ENCODE results near the gene SULT1C2.

The SULT1C2 gene

DNA sequence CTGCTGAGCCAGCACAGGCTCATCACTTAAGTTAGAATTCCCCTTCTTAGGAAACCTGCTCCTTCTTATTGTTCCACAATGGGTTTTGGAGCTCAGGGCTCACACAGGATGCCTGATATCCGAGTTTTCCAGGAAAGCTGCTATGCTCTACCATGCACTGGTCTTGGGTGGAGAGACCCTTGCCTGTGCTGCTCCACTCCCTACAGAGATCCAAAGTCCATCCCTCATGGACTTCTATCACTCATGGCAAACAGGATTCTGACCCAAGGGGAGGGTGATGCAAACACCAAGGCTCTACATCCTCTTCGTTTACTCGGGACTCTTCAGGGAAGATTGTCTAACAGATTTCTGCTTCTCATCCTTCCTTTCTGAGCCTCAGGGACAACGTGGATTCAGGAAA lies 5.2 kb downstream of the SULT1C2 start:
- no peak for DNase-seq

DNA sequence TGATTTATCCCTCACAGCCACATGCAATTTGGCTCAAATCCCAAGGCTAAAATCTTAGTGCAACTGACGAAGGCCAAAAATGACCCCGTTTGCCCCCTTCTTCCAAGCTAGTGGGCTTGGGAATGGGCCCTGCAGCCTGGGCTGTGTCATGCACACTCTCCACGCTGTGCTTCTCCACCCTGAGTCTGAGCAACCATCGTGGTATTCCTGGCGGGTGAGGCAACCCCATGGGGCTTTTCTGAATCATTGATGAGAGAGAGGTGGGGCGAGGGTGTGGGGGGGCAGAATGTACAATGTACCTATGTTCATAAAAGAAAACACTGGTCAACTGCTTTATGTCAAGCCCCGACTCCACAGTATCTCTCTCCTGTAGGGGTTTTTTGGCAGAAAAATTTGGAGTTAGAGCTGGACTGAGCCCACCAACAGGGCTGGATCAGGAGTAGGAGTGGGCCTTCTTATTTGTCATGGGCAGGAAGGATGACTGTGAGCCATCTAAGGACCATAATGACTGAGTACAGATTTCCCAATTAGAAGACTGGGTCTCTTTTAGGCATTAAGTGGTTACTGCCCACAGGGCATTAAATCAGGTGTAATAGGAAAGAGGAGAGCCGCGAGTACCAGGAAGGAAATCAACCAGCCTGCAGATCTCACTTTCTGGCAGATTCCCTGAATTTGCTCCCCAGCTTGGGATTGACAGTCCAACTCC lies 8.9 kb downstream of the SULT1C2 start:
- no peak for DNase-seq

DNA sequence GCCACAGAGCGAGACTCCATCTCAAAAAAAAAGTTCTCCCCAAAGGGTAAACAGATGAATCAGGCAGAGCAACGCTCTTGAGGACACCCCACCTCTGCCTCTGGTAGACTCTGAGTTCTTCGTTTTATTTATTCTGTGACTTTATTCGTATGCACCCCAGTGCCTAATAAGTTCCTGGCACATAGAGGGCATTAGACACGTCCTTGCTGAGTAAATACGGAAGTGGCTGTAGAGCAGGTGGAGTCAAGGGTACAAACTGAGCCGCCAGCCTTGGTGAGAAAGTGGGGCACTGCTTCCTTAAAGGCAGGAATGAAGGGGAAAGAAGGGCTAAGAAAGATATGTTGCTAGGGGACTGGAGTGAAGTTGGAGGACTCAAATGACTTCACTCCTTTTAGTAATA lies 12.9 kb downstream of the SULT1C2 start:
- DNase-seq, result no peak

DNA sequence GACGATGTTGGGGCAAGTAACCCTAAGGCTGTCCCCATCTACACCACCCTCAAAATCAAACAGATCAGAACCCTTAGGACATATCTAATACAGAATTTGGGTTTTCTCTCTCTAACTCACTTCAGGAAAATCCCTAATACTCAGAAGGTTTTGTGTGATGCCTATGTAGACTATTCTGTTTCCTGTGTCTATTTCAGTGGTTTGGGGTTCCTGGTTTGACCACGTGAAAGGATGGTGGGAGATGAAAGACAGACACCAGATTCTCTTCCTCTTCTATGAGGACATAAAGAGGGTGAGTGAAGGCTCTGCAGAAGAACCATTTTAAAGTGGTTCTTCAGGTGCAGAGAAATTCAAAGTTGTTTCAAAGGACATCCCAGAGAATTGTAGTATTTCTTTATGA lies 16.3 kb downstream of the SULT1C2 start:
- no peak for DNase-seq

DNA sequence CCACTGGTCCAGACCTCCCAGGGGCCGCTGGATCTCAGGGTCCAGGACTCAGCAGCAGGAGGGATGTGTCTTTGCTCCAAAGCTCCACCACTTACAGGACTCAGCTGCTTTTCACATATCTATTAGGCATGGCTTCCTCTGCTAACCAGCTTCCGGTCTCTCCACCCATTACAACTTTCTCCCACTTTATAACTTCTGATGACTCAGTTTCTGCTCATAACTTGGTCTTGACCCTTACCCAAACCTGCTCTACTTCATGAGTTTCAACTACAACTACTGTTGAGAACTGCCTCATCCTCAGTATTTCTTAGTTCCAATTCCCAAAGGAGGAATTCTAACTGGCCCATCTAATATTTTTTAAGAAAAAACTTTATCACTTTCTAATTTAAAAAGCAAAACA lies 17.2 kb downstream of the SULT1C2 start:
- DNase-seq, result no peak

DNA sequence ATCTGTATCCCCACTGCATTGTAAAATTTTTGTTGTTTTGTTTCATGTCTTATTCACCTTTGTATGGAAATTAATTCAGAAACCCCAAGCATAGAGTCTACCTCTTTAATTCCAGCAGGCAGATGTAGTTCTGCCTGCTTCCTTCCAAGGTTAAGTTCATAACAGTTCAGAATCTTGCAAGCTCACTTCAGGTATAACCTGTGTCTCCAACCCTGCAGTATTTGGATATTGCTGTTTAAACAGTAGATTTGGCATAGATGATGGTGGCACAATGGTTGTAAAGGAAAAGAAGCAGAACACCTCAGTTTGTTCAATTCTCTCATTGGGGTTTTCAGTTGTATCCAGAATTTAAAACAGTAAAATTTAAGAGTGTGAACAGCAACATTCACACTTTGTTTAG lies 21.2 kb downstream of the SULT1C2 start:
- DNase-seq, result no peak

DNA sequence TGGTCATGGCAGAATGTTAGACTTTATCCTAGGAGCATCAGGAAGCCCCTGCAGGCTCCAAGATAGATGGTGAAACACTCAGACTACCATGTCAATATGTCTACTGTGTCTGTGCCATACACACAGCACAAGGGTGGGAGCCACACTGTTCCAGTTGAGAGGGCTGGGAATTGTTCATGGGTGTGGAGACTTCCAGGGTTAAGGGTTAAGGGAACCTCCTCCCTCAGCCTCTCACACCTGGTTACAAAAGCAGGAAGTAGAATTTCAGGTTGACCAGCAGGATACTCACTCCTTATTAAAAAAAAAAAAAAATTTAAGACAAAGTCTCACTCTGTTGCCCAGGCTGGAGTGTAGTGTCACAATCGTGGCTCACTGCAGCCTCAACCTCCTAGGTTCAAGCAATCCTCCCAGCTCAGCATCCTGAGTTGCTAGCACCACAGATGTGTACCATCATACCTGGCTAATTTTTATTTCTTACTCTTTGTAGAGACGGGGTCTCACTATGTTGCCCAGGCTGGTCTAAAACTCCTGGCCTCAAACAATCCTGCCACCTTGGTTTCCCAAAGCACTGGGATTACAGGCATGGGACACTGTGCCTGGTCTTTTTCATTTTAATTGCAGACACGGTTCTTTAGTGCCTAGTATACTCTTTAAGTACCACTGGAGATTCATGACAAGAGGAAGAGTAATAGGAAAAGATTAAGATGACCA lies 26.0 kb downstream of the SULT1C2 start:
- DNase-seq, result no peak

DNA sequence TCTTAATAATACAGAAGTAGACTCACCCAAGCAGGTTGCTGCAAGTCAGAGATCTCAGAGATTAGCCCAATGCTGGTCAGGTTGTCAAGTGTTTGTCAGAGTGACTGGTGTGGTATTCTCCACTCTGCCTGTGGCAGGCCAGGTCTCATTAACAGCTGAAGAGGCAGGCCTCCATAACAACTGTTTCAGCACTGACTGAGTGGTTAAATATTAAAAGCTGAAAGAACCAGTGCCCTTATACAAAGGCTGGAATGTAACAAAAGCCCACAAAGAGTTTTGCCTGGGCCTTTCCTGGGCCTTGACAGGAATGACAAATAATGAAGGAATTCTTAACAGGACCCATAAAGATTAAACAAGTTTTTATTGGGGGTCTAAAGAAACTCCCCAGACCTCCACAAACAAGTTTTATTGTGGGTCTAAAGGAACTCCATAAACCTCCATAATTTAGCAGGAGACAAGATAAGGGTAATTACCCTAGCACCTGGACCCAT lies 26.8 kb downstream of the SULT1C2 start:
- DNase-seq, result no peak

DNA sequence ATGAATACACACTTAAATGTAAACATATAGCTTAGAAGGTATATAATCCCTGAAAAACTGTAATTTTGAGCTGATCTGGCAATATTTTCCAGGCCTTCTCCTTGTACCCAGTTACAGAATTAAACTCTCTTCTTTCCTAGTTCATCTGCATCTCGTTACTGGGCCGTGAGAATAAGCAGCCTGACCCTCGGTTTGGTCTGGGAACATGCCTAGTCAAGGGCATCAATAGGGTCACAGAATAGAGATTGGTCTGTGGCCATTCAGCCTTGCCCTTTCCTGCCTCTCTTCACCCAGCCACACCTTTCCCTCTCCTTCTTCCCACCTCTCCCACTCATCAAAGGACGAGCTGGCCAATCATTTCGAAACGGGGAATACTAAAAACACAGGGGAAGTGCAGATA lies 27.3 kb downstream of the SULT1C2 start:
- DNase-seq, result no peak

DNA sequence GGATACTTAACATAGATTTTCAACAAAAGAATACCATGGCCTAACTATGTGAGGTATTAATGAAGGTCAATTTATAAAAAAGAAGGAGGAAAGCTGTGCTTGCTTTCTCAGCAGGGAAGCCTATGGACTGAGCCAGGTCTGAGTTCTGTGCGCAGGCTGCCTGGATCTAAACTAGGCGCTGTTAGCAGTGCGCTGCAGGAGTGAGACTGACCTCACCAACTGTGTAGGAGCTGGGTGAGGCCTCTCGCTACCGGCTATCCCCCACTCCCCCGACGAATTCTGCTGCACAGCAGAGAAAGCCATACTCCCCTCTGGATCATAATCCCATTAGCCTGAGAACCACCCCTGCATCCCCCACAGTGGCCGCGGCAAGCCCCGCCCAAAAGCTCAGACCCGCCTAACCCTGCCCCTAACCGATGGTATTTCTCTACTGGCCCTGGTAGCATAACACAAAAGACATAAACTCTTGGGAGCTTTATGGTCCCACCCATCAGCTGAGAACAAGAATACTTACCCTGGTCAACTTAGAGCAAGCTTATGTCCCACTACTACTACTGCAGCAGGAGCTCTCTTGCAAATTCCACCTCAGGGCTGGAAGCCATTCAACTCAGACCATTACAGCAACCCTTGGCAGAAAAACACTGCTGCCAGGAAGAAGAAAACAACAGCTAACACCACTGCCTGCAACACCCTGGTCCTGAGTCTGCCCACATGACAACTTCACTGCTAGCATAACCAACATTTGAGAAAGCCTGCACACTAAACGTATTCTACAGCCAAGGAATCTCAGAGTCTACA lies 28.0 kb downstream of the SULT1C2 start:
- DNase-seq, result peak in 2 of 58 donors; percentile 8 to 13

DNA sequence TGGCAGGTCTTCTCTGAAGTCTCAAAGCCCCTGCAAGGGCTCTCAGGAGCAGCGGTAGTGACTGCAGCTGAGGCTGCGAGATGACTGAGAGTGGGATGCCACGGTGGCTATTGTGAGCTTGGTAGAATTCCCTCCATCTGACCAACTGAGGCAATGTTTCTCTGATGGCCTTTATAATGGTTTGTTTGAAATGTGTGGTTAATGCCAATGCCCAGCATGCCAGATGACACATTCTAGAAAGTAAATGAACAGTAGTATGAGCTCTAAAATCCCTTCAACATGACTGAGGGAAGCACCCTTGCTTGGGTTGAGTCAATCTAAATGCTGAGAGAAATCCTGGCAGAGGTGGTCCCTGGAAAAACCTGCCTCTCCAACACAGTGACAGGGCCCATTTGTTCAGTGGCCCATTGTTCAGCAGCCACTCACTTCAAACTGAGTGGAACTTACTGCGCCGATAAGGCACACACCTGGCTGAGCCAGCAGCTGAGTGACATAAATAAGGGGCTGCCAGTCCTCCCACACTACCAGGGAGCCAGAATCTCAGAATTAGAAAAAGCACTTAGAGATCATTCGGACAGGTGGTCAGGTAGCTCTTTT lies 31.7 kb downstream of the SULT1C2 start:
- DNase-seq, result no peak

DNA sequence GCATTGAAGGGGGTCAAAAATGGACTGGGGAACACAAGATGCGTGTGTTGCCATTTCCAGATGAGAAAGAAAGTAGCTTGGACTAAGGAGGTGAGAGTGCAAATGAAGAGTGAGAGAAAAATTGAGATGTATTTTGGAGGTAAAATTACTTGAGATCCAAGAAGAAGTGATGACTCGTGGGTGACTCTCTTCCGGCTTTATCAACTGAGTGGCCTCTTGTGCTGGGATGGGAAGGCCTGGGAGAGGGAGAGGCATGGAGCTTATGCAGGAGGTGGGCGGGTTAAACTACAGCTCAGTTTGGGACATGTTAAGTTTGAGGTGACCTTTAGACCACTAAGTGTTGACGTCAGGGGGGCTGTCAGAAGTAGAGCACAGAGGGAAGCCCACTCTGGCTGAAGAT lies 34.9 kb downstream of the SULT1C2 start:
- DNase-seq, result no peak

DNA sequence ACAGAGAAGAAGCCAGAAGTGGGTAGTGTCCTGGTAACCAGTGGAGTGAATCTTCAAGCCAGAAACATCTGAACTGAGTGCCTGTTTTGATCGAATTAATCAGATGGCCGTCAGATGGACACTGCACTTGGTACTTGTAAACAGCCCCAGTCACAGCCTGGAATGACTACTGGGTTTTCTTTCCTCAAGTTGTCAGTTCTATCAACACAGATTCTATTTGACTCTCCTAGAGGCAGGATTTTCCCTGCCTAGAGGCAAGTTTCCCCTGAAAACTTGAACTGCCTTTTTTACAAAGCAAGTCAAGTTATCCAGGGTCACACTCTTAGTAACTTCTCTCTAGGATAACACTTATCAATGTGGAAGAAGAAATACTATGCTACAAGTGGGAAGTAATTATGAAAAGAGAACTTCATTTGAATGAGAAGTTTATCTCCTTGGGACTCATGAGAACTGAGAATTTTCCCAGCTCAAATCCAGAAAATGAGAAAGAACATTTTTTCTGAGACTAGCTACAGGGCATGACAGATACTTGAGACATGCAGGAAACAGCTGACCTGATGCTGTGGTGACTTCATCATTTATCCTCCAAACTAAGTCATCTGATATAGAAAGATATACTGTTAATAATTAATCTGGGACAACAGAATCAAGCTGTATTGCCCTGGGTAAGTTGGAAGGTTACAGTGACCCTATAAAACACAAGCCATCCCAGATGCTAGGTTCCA lies 36.0 kb downstream of the SULT1C2 start:
- no peak for DNase-seq

DNA sequence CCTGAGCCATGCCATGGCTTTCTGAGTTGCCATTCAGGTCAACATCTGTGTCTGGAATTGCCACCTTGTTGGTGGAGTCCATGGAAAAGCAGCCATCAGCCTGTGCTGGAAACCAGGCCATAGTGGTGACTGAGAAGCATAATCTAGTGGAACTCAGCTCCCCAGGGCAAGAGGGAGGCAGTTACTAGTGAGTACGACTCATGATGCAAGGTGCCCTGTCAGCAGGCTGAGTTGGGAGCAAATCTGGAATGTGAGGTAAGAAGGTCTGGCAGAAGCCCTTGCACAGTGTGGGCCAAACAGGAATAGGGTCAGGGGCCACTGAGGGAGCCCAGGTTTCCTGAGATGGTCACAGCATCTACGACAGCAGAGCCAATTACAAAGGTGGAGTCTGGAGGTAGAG lies 37.1 kb downstream of the SULT1C2 start:
- DNase-seq, result no peak

DNA sequence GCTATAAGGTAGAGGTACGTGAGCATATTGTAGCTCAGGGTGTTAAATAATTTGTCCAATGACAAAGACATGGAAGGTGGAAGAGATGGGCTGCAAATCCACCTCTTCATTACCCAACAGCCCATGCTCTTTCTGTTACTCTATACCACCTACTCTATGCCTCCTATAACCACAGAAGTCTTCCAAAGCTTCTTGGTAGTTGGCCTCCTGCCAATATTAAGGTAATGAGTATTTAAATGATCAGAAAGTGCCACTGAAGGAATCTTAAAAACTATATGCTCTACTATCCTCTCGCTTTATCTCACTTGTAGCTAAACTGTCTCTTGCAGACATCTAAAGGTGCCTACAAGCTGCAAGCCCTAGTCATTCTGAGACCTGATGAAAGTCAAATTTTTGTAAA lies 41.1 kb downstream of the SULT1C2 start:
- no peak for DNase-seq

DNA sequence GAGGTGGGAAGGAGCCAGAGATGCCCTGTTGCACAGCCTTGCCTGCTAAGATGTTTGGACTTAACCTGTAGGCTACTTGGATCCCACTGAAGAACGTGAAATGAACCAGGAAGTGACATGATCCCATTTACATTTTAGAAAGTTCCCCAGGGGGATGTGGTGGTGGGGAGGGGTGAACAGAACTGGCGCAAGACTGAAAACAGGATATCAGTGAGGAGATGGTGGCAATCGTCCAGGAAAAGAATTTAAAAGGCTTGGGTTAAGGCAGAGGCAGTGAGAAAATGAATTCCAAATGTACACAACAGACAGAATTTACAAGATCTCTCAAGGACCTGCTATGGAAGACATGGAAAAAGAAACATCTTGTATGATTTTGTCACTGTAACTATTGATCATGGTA lies 42.3 kb downstream of the SULT1C2 start:
- DNase-seq, result no peak

DNA sequence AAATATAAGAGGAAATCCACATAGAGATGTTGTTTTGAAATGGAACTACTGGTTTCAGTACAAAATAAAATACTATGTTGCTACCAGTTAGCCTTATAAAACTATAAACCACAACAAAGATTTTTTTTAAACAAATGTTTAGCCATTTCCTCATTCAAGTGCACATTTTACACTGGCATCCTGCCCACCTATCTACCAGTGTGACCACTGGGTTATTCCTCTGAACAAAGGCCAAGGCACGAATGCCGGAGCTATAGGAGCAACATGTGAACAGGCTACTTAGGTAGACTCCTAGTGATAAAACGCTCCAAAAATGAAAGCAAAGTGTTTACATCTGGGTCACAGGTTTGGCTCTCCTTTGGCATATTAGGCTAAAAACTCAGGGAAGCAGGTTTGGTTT lies 57.3 kb downstream of the SULT1C2 start:
- no peak for DNase-seq

DNA sequence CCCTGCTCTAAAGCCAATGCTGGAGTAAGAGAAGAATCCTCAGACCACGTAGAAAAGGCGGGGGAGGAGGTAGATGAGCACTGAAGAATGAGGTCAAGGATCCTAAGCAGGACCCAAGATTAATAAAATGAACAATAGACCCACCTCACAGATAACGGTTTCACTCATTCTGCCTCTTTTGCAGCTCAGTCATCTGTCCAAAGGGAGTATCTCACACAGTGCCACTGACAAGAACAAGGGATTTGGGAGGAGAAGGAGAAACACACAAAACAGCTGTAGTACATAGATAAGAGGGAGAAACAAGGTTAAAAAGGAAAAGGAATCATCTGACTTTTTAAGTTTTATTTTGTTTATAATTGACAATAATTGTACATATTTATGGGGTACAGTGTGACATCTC lies 58.1 kb downstream of the SULT1C2 start:
- no peak for DNase-seq

DNA sequence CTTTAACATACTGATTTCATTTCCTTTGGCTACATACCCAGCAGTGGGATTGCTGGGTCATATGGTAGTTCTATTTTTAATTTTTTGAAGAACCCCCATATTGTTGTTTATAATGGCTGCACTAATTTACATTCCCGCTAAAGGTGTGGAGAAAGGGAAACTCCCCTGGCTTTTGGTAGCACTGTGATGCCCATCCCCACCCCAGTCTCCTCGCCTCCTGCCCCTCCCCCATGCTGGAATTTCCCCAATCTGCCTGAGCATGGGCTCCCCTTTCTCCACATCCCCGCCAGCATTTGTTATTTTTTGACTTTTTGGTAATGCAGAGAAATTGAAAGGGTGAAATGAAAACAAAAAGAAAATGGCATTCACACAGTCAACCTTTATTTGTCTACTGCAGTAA lies 59.1 kb downstream of the SULT1C2 start:
- no peak for DNase-seq

DNA sequence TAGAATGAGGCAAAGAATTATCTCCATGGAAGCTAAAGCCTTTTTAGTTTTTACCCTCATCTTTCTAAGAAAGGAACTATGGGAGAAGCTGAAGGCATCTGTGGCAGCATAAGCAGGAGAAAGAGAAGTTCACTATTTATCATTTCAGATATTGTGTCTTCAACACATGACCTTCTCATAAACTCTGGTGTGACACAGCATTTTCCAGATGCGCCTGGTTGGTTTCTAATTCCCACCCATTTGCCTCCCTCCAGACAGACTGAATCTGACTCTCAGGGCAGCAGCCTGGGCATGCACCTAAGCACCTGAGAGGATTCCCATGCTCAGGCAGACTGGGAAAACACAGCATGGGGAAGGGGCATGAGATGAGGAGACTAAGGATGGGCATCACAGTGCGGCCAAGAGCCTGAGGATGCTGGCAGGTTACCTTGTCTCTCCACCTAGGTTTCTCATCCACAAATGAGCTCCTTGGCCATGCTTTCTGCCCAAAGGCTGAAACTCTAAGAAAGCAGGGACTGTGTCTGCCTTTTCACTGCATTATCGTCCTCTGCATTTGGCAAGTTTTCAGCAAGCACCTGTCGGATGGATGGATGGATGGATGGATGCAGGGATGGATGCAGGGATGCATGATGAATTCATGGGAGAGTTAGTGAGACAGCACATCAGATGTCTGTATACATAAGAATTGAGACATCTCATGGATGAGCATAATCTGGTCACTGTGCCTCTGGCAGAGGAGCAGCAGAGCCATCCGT lies 60.3 kb downstream of the SULT1C2 start:
- no peak for DNase-seq

DNA sequence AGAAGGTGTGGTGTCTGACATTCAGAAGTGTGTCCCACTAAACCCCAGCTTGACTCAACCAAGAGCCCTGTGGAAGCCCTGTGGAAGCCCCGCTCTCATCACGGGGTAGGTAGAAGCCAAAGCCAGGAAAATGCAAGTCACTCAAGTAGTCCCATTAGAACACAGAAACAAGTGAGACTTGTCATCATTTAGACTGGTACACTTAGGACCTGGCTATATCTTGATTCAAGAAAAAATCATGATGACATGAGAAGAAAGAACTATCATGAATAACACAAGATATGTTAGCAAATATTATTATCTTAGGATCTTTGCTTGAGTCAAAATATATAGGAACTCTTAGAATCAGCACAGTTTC lies 60.9 kb downstream of the SULT1C2 start:
- DNase-seq, result no peak

Measured in anterior cingulate cortex (tissue), 58 donors.